GM18909 (cell line): ENCODE data around the gene JDP2.

Experiments
- ATAC-seq: cut with Tn5 transposase; IDR thresholded peaks from one replicate; pipeline ENCODE4 v1.9.1; 2021; ENCODE audit warnings: mild to moderate bottlenecking; ENCODE audit not compliant: unreplicated experiment, poor library complexity

Gene JDP2

GRCh38 chr14:75504411-75504810 lies 76.6 kb downstream of the JDP2 start:
- ATAC-seq = no peak

- ATAC-seq = no peak
Observed at GRCh38 chr14:75506930-75507329, 79.1 kb downstream of the JDP2 start.

- ATAC-seq = no peak
Observed at GRCh38 chr14:75510547-75510946, 82.7 kb downstream of the JDP2 start.

GRCh38 chr14:75511201-75511600 lies 83.4 kb downstream of the JDP2 start:
- ATAC-seq = no peak

GRCh38 chr14:75513911-75514672 lies 86.3 kb downstream of the JDP2 start:
- ATAC-seq = peak; percentile 45

- ATAC-seq = peak; percentile 55
Observed at GRCh38 chr14:75514673-75515628, 87.1 kb downstream of the JDP2 start.

- peak; percentile 47 for ATAC-seq
Observed at GRCh38 chr14:75515629-75515996, 87.8 kb downstream of the JDP2 start.

GRCh38 chr14:75518625-75519024 lies 90.8 kb downstream of the JDP2 start:
- ATAC-seq = no peak

- ATAC-seq = no peak
Observed at GRCh38 chr14:75519394-75519793, 91.6 kb downstream of the JDP2 start.

- no peak for ATAC-seq
Observed at GRCh38 chr14:75519826-75520728, 92.3 kb downstream of the JDP2 start.

- no peak for ATAC-seq
Observed at GRCh38 chr14:75520852-75521251, 93.0 kb downstream of the JDP2 start.

GRCh38 chr14:75521415-75522199 lies 93.8 kb downstream of the JDP2 start:
- ATAC-seq = no peak

- ATAC-seq = peak; percentile 66
Observed at GRCh38 chr14:75522224-75522982, 94.6 kb downstream of the JDP2 start, which contains the start of gene BATF. TSS of gene BATF (plus strand) at chr14:75522469. CDS start at chr14:75522683, 214 bp downstream.

- no peak for ATAC-seq
Observed at GRCh38 chr14:75522983-75523318, 95.1 kb downstream of the JDP2 start.
